ENCODE data around the gene FCSK. TPM values are rescaled to one million over a fixed set of nuclear protein-coding genes. Genes with fewer than 3 reads are reported as not detected.

FCSK gene
- total RNA-seq, 4 donors from 2014 or later: 12.1 to 65.3 (median 22.9) TPM

DNA sequence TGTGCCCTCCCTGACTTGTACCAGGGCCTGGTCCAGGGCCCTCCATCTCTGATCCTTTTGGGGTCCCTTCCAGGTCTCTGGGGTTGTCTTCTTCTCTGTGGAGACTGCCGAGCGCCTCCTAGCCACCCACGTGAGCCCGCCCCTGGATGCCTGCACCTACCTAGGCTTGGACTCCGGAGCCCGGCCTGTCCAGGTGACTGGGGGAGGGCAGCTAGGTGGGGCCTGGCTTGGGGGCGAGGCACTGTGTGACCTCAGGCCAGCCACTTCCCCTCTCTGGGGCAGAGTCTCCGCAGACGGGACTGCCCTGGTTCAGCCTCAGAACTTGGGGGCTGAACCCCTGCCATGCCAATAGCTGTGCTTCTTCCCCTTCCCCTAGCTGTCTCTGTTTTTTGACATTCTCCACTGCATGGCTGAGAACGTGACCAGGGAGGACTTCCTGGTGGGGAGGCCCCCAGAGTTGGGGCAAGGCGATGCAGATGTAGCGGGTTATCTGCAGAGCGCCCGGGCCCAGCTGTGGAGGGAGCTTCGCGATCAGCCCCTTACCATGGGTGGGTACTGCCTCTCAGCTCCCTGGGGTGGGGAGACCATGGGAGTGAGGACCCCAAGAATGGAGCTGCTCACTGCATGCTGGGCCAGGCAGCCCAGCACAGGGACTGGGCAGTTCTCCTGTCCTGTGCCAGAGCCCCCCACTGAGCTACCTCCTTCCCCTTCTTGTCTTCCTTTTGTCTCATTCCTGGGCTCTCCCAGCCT is 14.6 kb downstream of the FCSK start:
- Histone ChIP-seq H3K27ac (no peak overlapping the region), H3K4me1 (no peaks in the 10 kb centered on the region), H3K27me3 (no peaks in the 10 kb centered on the region), H3K4me3 (no peak overlapping the region), H3K36me3 (no peaks in the 10 kb centered on the region), H3K9me3 (no peaks in the 10 kb centered on the region)
- no peak for DNase-seq
- intact Hi-C loops (cut with DNase I; ENCODE audit: low total_unique reads): no loop called here
- TF ChIP-seq, protein P1, sequence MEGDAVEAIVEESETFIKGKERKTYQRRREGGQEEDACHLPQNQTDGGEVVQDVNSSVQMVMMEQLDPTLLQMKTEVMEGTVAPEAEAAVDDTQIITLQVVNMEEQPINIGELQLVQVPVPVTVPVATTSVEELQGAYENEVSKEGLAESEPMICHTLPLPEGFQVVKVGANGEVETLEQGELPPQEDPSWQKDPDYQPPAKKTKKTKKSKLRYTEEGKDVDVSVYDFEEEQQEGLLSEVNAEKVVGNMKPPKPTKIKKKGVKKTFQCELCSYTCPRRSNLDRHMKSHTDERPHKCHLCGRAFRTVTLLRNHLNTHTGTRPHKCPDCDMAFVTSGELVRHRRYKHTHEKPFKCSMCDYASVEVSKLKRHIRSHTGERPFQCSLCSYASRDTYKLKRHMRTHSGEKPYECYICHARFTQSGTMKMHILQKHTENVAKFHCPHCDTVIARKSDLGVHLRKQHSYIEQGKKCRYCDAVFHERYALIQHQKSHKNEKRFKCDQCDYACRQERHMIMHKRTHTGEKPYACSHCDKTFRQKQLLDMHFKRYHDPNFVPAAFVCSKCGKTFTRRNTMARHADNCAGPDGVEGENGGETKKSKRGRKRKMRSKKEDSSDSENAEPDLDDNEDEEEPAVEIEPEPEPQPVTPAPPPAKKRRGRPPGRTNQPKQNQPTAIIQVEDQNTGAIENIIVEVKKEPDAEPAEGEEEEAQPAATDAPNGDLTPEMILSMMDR (IDR thresholded peaks at IDR 0.05): no peak

DNA sequence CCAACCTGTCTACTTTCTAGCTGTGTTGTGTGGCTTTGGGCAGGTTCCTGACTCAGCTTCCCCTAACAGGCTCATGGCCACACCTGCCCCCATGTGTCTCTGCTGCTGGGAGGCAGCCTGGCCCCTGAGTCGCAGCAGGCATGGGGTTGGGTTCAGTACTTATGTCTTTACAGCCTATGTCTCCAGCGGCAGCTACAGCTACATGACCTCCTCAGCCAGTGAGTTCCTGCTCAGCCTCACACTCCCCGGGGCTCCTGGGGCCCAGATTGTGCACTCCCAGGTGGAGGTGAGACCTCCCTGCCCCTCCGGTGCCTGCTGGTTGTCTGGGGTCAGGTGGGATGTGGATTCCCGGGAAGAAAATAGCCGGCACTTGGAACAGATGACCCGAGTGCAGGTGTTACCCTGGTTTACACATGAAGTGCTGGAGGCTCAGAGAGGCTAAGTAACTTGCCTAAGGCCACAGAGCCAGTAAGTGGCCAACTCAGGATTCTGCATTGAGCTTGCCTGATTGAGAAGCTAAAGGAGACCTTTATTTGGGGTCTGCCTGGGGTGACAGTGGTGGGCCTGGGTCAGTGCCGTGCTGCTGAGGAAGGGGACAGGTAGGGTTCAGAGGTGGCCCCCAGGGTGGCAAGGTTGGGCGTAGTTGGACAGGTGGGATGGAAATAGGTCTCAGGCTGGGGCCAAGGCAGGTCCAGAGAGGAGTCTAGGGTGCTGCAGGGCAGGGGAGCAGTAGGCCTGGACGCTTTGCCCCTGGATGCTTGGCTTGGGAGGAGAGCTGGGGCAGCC is 15.9 kb downstream of the FCSK start:
- intact Hi-C loops (cut with DNase I; ENCODE audit: low total_unique reads): no loop called here
- Histone ChIP-seq H3K27ac (no peak overlapping the region), H3K9me3 (no peaks in the 10 kb centered on the region), H3K4me3 (no peak overlapping the region), H3K36me3 (no peaks in the 10 kb centered on the region), H3K4me1 (no peaks in the 10 kb centered on the region), H3K27me3 (no peaks in the 10 kb centered on the region)
- TF ChIP-seq POLR2A (IDR thresholded peaks at IDR 0.05): no peak
- TF ChIP-seq, protein P1 (IDR thresholded peaks at IDR 0.05): no peak
- DNase-seq: no peak

DNA sequence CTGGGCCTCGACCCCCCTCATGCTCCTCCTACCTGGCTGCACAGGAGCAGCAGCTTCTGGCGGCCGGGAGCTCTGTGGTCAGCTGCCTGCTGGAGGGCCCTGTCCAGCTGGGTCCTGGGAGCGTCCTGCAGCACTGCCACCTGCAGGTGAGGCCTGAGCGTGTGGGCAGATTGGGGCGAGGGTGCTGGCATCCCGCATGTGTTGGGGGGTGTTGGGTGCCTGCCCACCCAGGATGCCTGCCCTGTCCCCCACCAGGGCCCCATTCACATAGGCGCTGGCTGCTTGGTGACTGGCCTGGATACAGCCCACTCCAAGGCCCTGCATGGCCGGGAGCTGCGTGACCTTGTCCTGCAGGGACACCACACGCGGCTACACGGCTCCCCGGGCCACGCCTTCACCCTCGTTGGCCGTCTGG is 16.5 kb downstream of the FCSK start:
- Histone ChIP-seq H3K4me1 (no peaks in the 10 kb centered on the region), H3K9me3 (no peaks in the 10 kb centered on the region), H3K36me3 (no peaks in the 10 kb centered on the region), H3K4me3 (no peak overlapping the region), H3K27me3 (no peaks in the 10 kb centered on the region), H3K27ac (no peak overlapping the region)
- DNase-seq: no peak
- TF ChIP-seq, protein P1 (IDR thresholded peaks at IDR 0.05): peak in 3 of 4 experiments; percentile 20 to 37 (median 28)
- no peak for TF ChIP-seq POLR2A (IDR thresholded peaks at IDR 0.05)
- intact Hi-C loops (cut with DNase I; ENCODE audit: low total_unique reads): no loop called here

DNA sequence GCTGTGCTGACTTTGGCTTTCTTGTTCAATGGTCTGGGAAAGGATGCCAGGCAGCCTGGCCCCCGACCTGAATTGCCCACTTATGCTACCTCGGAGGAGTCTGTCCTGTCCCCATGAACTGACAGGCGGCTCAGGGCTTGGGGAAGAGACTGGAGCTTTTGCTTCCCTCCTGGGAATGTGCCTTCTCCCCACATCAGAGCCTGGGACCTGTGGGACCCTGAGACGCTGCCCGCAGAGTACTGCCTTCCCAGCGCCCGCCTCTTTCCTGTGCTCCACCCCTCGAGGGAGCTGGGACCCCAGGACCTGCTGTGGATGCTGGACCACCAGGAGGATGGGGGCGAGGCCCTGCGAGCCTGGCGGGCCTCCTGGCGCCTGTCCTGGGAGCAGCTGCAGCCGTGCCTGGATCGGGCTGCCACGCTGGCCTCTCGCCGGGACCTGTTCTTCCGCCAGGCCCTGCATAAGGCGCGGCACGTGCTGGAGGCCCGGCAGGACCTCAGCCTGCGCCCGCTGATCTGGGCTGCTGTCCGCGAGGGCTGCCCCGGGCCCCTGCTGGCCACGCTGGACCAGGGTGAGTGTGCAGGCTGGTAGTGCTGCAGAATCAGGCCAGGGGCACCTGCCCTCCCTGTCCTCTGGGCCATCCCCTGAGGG is 18.5 kb downstream of the FCSK start:
- no peaks in the 10 kb centered on the region for H3K36me3 ChIP-seq
- TF ChIP-seq, protein P1 (IDR thresholded peaks at IDR 0.05): no peak
- no peak for TF ChIP-seq POLR2A (IDR thresholded peaks at IDR 0.05)
- intact Hi-C loops (cut with DNase I; ENCODE audit: low total_unique reads): no loop called here

More for the DNA sequence above, 18.5 kb downstream of the FCSK start:
- no peak for DNase-seq
- Histone ChIP-seq H3K4me1 (no peaks in the 10 kb centered on the region), H3K27me3 (no peaks in the 10 kb centered on the region), H3K4me3 (no peak overlapping the region), H3K9me3 (no peaks in the 10 kb centered on the region), H3K27ac (no peak overlapping the region)

Data from uterus (tissue), 4 donors.